Measurements from ENCODE around the gene SDF2.
A peak's percentile ranks its signal among the peaks of the same experiment; 100 is the strongest.

Gene SDF2

GRCh38 chr17:28620010-28620409 is 41.7 kb downstream of the SDF2 start:
- in situ Hi-C loops (cut with HindIII; ENCODE audit: low sequenced_read_pairs): no loop called here
- TF ChIP-seq CTCF (IDR thresholded peaks at IDR 0.05; ENCODE audit: low read depth, low read length, missing control alignments): no peak
- DNase-seq (ENCODE audit: low read depth): no peak
- H3K4me3 ChIP-seq (ENCODE audit: low read depth, low read length): no peak overlapping the region

- no peak overlapping the region for H3K4me3 ChIP-seq (ENCODE audit: low read depth, low read length)
- no peak for TF ChIP-seq CTCF (IDR thresholded peaks at IDR 0.05; ENCODE audit: low read depth, low read length, missing control alignments)
- in situ Hi-C loops (cut with HindIII; ENCODE audit: low sequenced_read_pairs): loop anchor here (5.0 kb wide), 1 partner anchor 41 kb away; the partner anchor contains the start of gene ALDOC
- no peak for DNase-seq (ENCODE audit: low read depth)
Measured at GRCh38 chr17:28618464-28618863, 43.2 kb downstream of the SDF2 start.

- no peak for TF ChIP-seq CTCF (IDR thresholded peaks at IDR 0.05; ENCODE audit: low read depth, low read length, missing control alignments)
- H3K4me3 ChIP-seq (ENCODE audit: low read depth, low read length): no peak overlapping the region
- in situ Hi-C loops (cut with HindIII; ENCODE audit: low sequenced_read_pairs): loop anchor here (5.0 kb wide), 1 partner anchor 39 kb away; the partner anchor contains the start of gene ALDOC
- DNase-seq (ENCODE audit: low read depth): no peak
Measured at GRCh38 chr17:28616281-28616680, 45.4 kb downstream of the SDF2 start.

DNA sequence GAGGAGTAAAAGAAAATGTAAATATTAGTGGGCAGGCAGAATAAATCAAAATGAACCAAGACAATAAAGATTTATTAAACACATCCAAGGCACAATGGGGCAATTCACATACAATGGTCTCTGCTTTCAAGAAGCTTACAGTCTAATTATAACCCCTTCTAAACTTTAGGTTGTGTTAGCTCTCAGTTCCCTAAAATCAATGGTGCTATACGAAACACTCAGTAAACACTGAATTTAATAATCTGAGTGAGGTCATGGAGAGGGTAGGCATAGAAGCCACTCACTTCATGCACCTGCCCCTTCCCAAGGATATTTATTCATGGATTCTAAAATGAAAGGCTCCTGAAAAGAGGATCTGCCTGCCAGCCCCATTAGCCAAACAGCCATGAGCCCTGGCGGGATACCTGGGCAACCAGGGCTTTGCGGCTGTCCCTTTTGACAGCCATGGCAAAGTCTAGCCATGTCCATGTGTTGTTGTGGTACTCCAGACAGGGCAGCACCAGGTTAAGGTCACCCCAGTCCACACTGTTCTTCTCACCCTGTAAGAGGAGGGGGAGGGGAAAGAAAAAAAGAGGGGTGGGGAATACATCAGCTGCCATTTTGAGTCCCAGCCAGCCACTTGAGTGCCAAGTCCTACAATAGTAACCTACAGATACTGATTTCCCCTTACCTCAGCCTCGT is 46.3 kb downstream of the SDF2 start:
- in situ Hi-C loops (cut with HindIII; ENCODE audit: low sequenced_read_pairs): loop anchor here (5.0 kb wide), 1 partner anchor 38 kb away; the partner anchor contains the start of gene ALDOC
- no peak for DNase-seq (ENCODE audit: low read depth)
- no peak overlapping the region for H3K4me3 ChIP-seq (ENCODE audit: low read depth, low read length)
- TF ChIP-seq CTCF (IDR thresholded peaks at IDR 0.05; ENCODE audit: low read depth, low read length, missing control alignments): no peak

DNA sequence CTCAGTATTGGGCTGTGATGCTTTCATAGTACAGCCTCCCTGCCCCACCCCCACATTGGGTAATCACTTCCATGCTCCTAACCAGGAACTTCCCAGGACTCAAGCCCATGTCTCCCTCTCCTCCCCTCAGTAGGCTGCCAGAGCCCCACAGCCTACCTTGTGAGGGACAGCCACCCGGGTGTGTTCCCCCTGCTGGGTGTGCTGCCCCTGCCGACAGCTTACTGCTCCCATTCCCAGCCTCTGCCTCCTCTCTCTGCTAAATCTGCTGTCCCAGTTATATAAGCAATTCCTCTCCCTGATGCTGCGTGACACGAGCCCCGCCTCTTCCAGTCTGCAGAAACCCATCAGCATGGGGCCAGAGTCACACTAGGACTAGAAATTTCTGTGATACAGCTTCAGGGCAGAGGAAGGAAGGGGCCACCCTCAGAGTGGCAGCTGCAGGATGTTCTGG is 47.8 kb downstream of the SDF2 start, which contains the start of gene RSKR:
Gene RSKR, minus strand, starts transcription at position 255 of the 451 bp plus-strand sequence. Its CDS starts 24 bp downstream, at position 231.
- no peak for TF ChIP-seq CTCF (IDR thresholded peaks at IDR 0.05; ENCODE audit: low read depth, low read length, missing control alignments)
- DNase-seq (ENCODE audit: low read depth): no peak
- H3K4me3 ChIP-seq (ENCODE audit: low read depth, low read length): no peak within 1 kb of the TSS
- in situ Hi-C loops (cut with HindIII; ENCODE audit: low sequenced_read_pairs): no loop called here

DNA sequence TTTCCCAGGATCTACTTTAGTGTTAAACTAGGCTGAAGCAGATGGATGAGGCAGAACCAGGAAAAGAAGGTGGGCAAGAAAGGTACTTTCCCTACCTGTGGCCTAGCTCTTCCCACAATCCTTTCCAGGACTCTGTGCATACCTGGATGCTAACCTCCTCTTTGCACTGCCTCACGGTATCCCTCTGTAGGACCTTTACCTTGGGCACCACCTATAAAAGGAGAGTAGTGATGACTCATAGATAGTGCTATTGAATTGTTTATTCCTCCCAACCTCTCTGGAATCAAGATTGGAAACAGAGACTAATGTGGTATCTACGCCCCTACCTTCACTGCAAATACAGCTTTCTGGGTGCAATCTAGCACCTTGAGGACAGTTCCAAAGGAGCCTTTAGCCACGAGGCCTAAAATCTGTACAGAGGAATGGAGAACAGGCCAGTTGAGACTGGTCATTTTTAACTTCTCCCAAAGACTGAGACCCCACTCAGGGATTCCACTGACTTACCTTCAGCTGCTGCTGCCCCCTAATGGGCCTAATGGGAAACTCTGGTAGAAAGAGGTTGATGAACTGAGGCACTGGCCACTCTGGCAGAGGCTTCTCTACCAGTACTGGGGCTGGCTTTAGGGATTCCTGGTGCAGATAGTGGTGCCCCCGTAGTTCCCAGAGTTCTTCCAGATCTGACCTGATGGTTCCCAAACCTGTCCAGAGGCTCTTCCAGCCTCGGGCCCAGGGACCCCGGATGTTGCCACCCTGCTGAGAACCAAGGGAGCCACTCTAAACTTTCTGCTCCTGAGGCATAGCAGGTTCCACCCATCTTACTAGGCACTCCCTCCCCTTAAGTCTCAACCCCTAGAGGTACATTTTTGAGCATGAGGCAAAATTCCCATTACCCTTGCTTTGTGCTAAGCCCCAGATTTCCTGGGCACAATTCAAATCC is 48.5 kb downstream of the SDF2 start:
- peak; percentile 82 for TF ChIP-seq CTCF (IDR thresholded peaks at IDR 0.05; ENCODE audit: low read depth, low read length, missing control alignments)
- DNase-seq (ENCODE audit: low read depth): peak; percentile 20
- in situ Hi-C loops (cut with HindIII; ENCODE audit: low sequenced_read_pairs): no loop called here
- H3K4me3 ChIP-seq (ENCODE audit: low read depth, low read length): no peak overlapping the region

Measured in astrocyte of the cerebellum (primary cell).